ENCODE measurements around the gene P2RX5. TPM values are rescaled to one million over a fixed set of nuclear protein-coding genes. Genes with fewer than 3 reads are reported as not detected.

P2RX5 gene
- total RNA-seq, 1 experiment from 2014 or later = 28.7 TPM

- no peak for DNase-seq (ENCODE audit: extremely low read depth, low read depth)
These were observed 68.2 kb downstream of the P2RX5 start for GRCh38 chr17:3627769-3628167.

DNA sequence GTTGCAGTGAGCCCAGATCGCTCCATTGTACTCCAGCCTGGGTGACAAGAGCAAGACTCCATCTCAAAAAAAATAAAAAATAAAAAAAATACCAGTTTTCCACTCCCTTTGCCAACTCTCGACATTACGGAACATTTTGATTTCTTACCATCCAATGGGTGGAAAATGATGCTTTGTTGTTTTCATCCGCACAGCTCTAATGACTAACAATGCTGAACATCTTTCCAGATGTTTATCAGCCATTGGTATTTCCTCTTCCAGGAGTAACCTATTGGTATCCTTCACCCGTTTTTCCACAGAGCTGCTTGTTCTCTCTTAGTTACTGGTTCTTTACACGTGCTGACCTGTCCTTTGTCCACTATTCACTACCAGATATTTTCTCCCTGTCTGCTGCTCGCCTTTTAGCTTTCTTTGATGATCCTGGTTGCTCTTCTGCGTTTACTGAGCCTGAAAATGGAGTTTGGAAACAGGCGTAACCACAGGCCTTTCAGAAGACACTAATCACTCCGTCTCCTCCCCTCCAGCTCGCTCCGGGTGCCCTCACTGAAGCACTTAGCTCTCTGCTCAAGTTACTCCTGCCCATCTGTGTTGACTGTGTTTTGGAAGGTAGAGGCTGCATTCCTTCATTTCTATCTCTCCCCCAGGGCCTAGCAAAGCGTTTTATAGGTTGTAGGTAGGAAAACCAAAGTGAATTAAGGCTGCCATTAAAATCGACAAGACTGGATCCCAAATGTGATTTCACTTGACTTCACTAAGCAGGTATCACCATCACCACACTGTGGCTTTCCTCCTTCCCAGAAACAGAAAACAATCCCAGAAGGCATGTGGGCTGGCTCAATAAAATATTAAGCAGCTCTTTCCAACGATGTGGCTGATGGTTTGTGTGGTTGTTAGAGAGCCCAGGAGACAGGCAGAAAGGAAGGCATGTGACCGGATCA, 68.9 kb downstream of the P2RX5 start:
- no peak for DNase-seq (ENCODE audit: extremely low read depth, low read depth)

Other genes starting within 250 kb of the P2RX5 start
- not detected in 2 replicates for gene SPATA22, start 224.3 kb downstream of the P2RX5 start, total RNA-seq (2014; rRNA removed; shearing (Covaris generic))
- not detected in 2 replicates for gene ASPA, start 220.2 kb downstream of the P2RX5 start, total RNA-seq (2014; rRNA removed; shearing (Covaris generic))
- gene TRPV3, start 138.3 kb downstream of the P2RX5 start, total RNA-seq (2014; rRNA removed; shearing (Covaris generic)) = 0.40 and 0.57 TPM in 2 replicates
- gene TRPV1, start 86.7 kb downstream of the P2RX5 start, total RNA-seq (2014; rRNA removed; shearing (Covaris generic)) = 1.6 and 1.9 TPM in 2 replicates
- 8.8 and 9.7 TPM in 2 replicates for gene SHPK, start 59.9 kb downstream of the P2RX5 start, total RNA-seq (2014; rRNA removed; shearing (Covaris generic))
- 13.2 and 16.1 TPM in 2 replicates for gene CTNS, start 59.4 kb downstream of the P2RX5 start, total RNA-seq (2014; rRNA removed; shearing (Covaris generic))
- 52.0 and 64.6 TPM in 2 replicates for gene TAX1BP3, start 27.6 kb downstream of the P2RX5 start, total RNA-seq (2014; rRNA removed; shearing (Covaris generic))
- gene EMC6, start 27.3 kb downstream of the P2RX5 start, total RNA-seq (2014; rRNA removed; shearing (Covaris generic)) = 53.1 and 61.6 TPM in 2 replicates
- gene HASPIN, start 27.7 kb upstream of the P2RX5 start, total RNA-seq (2014; rRNA removed; shearing (Covaris generic)) = 13.2 and 13.9 TPM in 2 replicates
- gene ITGAE, start 105.0 kb upstream of the P2RX5 start, total RNA-seq (2014; rRNA removed; shearing (Covaris generic)) = 57.3 and 63.4 TPM in 2 replicates
- 22.9 and 34.0 TPM in 2 replicates for gene NCBP3, start 150.1 kb upstream of the P2RX5 start, total RNA-seq (2014; rRNA removed; shearing (Covaris generic))
- 11.9 and 12.8 TPM in 2 replicates for gene CAMKK1, start 196.9 kb upstream of the P2RX5 start, total RNA-seq (2014; rRNA removed; shearing (Covaris generic))
- not detected in 2 replicates for gene P2RX1, start 220.3 kb upstream of the P2RX5 start, total RNA-seq (2014; rRNA removed; shearing (Covaris generic))